ENCODE measurements around the gene SDK2.

SDK2 gene

DNA sequence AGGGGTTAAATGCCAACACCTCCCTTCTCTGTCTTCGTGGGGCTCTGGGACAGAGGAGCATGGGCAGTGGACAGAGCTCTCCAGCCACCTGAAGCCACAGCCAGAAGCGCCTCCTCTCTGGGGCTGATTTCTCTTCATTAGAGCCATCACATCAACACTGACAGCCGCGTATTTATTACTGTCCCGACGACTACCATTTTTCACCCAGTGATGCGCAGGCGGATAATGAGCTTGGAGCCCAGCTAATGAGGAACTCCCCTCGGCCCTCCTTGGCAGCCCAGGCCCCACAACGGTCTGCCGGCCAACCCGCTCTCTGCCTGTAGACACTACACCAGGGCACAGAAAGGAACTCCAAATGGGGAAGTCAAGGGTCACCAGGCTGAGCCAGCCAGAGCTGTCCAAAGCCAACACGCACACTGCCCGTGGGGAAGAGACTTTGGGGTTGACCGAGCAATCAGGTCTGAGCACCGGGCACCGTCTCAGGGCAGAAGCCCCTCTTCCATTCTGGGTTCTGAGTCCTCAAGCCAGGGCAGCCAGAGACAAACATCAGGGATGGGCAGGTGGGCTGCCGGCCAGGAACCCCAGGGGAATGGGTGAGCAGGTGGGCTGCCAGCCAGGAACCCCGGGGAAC, 13.2 kb downstream of the SDK2 start:
- DNase-seq: no peak

DNA sequence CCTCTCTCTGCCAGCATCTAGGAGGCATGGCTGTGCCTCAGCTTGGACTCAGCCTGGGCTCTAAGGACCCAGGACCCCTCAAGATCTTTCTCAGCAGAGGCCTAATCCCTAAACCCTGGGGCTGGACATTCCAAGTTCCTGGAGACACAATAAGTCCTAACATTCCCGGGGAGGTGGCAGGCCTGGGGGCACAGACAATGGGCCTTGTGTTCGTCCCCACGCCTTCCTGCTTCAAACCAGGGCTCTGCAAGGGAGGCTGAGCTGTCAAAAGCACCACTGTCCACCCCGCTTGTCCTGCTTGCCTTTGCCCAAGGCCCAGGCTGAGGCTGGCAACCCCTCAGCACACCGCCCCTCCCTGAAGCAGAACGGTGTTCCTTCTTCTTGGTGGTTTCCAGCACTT, 13.7 kb downstream of the SDK2 start:
- no peak for DNase-seq

DNA sequence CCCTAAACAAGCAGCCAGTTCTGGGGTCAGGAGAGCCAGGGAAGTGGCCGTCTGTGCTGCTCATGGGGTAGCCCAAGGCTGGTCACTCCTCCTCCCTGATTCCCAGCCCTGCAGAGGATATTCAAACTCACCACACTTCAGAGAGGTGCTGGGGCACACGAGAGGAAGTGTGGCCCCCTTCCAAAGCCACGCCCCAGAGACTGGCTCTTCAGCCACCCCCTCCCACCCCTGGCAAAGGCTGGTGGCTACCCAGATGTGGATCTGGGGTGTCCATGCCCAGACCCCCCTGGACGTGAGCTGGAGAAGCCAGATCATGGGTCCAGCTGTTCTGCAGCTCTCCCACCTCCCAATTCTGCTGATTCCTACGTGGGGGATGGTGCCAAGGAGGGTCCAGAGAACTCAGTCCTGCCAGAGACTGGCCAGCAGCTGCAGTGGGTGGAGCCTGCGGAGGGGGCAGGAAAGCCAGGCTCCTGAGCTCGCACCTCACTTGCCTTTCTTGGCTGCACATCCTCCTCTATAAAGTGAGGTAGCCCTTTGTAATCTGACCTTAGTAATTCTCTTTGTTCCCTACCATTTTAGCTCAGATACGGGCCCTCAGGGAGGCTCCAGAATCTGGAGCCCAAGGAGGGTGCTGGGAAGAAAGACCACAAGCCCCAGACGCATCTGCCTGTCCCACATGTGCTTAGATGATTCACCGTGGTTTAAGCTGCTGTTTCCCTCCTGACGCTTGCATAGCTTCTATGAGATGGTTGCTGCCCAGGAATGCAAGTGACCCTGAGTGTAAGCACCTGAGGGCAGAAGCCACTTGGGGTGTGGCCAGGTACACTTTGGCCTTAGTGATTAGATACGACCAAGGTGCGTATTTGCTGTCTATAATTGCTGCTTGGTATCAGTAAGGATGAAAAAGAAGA, 15.3 kb downstream of the SDK2 start:
- DNase-seq: no peak

DNA sequence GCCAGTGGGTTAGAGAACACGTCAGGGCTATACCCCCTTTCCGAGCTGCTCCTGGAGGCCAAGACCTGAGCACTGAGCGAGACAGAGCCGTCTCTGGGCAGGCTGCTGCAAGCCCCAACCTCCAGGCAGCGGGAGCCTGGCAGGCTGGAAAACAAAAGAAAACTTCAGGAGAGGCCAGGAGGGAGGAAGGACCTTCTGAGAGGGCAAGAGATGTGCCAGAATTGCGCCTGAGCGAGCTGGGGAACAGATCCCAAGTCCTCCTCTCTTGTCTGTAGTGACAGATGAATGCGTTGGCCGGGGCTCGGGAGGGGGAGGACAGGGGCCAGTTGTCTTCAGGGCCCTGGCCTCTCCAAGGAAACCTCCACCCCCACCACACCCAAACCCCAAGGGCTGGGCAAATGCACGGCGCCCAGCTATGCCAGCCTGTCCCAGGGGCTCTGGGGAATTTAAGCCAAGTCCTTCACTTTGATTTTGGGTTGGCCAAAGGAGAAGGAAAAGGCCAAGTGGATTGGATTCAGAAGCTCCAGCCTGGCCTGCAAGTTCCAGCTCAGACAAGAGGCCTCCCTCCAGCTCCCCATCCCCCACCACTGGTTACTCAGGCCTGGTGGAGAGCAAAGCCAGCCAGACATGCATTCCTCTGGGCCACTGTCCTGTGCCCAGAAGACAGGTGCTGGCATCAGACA, 18.1 kb downstream of the SDK2 start:
- DNase-seq: no peak

GRCh38 chr17:73625006-73625405, 19.2 kb downstream of the SDK2 start:
- no peak for DNase-seq

- DNase-seq: no peak
Observed at GRCh38 chr17:73624496-73624988, 19.7 kb downstream of the SDK2 start.

DNA sequence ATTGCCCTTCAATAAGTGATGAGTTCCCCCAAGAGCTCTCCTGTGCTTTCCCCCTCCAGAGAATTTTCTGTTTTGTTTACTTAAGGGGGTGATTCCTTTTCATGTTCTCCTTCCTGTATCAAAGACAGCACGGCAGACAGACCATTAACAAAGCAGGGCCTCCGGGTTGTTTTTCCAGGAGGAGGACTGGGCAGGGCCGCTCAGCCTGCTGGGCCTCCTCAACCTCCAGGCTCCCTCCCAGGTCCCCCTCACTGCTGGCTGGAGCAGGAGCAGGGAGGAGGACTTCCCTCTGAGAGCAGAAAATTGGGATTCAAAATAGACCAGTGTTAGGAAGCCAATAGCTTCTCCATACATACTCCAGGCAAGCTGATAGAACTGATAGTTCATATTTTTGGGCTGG, 20.4 kb downstream of the SDK2 start:
- no peak for DNase-seq

GRCh38 chr17:73623247-73623646, 21.0 kb downstream of the SDK2 start:
- DNase-seq: no peak

DNA sequence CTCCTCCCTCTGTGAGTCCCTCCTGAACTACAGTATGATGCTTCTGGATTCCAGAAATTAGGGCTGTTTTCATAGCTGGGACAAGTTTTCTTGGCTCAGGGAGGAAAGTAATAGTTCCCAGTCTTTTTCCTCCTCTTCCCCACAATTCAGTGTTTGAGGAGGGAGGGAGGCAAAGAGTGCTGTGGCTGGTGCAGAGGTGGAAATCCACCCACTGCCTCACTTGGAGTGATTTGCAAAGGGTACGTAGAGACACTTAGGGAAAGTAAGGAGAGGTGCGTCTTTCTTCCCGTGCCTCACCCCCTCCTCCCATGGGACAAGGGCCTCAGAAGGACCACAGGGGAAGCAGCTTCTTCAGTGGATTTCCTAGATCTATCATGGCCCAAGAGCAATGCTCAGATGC, 21.9 kb downstream of the SDK2 start:
- no peak for DNase-seq

GRCh38 chr17:73621685-73622084, 22.6 kb downstream of the SDK2 start:
- no peak for DNase-seq

DNA sequence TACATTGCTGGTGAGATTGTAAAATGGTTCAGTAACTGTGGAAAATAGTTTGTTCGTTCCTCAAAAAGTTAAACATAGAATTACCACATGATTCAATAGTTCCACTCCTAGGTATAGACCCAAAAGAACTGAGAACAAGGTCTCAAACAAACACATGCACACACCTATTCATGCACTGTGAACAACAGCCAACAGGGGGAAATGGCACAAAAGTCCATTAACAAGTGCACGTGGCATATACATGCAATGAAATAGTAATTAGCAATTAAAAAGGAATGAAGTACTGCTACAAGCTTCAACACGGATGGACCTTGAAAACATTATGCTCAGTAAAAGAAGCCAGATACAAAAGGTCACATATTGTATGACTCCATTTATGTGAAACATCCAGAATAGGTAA, 23.8 kb downstream of the SDK2 start:
- DNase-seq: no peak

DNA sequence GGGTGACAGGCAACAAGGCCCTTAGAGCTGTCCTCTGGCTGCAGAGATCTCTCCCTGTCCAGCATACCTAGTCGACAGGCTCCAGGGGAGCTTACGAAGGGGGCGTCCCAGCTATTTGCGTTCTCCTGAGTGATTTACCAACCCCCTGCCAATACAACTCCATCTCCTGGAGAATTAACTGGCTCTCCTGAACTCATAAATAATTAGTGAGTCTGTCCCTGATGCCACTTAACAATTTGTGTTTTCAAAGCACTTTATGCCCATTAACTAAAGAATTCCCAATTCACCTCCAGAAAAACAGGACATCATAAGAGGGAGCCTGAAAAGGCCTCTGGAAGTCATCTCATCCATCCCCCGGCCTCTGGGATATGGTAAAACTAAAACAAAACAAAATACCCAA, 26.7 kb downstream of the SDK2 start:
- no peak for DNase-seq

- DNase-seq: no peak
Observed at GRCh38 chr17:73616873-73617404, 27.3 kb downstream of the SDK2 start.

DNA sequence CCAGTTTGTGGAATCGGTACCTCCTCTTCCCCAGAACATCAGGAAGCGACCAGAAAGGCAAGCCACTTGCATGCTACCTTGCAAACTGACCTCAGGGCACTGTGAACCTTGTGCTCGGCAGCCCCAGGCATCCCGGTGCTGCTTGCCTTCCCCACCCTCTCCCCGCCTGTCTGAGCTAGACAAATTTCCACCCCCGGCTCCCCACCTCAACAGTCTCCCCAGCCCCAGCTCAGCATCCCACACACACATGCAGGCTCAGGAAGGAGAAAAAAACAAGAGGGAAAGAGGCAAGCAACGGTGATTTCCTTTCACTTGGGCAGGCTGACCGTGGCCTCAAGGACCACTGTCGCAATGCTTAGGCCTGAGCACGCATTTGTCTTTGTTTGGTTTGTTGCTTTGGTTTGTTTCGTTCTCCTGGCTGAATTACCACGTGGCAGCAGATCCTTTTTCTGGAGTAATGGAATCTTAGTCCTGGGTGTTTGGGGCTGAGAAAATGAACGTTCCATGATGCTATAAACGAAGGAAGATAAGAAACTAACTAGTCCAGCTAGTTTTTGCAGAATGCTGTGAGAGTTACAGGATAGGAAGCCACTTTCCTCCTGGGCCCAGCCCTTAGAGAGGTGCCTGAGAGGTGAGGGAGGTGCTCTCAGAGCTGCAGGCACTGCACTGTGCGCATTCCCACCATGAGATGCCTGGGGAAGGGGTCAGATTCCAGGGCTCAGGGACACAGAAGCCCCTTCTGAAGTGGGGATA, 27.9 kb downstream of the SDK2 start:
- DNase-seq: no peak

DNA sequence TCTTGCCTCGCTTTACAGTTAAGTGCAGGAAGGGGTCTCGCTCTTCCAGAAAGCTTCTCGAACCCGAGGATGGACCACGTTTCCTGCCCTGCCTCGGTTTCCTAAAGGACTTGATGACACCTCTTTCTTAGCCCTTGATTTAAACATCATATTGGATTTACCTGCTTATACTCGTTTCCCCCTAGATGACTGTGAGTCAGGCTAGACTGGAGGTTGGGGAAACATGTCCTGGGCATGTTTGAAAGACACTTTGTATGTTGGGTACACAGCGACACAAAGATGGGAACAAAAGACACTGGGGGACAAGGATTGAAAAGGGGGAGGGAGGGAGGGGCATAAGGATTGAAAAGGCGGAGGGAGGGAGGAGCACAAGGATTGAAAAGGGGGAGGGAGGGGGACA, 30.0 kb downstream of the SDK2 start:
- no peak for DNase-seq

DNA sequence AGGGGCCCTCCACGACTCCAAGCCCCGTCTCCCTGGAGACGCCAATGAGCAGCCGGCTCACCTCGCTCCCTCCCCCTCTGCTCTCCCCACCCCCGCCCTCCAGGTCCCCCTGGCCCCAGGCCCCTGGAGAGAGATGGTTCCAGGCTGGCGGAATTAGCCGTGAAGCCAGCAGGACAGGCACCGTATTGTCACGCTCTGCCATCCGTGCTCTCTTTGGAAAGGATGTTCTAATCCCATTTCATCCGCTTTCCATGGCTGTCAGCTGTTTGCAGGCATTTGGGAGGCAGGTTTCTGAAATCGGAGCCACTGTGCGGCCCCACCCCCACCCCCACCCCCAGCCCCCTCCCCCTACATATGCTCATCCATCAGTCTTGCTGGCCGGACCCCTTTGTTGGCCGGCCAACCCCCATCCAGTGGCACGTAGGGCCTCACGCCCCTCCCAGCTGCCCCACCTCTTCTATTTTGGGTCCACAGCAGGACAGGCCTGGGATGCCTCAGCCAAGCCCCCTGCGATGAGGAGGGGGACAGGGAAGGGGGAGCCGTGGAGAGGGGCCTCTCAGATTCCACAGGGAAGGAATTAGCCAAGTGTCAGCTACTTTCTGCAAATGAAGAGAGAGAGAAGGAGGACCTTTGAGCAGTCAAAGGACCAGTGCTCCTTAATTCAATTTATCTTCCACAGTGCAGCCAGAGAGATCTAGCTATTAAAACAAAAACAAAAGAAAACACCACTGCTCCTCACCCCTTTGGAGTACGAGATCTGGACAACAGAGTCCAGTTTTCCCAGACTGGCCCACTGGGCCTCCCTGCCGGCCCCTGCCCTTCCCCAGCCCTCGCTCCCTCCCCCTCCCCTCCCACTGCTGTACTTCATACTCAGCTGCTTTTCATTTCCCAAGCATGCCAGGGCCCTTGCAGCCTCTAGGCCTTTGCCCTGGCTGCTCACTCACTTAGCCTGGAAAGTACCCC, 30.7 kb downstream of the SDK2 start:
- no peak for DNase-seq

- no peak for DNase-seq
Observed at GRCh38 chr17:73612031-73612472, 32.2 kb downstream of the SDK2 start.

DNA sequence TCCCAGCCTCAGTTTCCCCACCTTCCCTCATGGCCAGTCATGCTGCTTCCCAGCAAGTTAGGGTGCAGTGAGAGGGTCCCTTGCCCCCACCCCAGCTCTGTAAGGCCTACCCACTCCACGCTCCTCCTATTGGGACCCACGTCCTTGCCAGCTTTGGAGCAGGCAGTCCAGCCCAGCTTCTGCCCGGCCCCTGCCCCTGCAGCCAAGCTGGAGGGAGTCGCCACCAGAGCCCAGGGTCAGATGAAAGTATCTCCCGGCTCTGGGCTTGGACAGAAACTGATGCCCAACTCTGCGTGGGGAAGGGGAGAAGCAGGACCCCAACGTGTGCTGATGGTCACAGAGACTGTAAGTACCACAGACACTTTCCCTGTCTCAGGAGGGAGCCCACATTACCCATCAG, 32.6 kb downstream of the SDK2 start:
- no peak for DNase-seq

DNA sequence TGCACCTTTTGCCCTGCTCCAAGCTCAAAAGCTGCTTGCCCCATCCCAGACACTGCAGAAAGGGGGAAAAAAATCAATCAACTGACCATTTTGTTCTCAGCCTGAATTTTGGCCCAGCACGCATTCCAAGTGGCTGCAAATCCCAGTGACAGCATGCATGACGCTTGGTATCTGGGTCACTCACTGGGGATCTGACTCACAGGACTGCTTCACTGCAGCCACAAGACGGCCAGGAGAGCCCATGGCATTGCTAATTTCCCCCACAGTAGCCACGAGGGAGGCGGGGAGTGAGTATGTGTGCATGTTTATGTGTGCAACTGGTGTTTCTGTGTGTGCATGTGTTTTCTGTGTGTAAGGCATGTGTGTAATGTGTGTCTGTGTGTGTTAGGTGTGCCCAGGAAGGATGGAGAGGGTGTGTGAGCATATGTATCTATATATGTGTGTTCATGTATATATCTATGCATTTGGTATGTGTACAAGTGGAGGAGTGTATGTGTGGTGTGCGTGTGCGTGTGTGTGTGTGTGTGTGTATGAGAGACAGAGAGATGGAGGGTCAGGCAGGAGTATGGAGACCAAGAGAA, 33.8 kb downstream of the SDK2 start:
- DNase-seq: no peak

- no peak for DNase-seq
Observed at GRCh38 chr17:73609758-73610157, 34.5 kb downstream of the SDK2 start.

DNA sequence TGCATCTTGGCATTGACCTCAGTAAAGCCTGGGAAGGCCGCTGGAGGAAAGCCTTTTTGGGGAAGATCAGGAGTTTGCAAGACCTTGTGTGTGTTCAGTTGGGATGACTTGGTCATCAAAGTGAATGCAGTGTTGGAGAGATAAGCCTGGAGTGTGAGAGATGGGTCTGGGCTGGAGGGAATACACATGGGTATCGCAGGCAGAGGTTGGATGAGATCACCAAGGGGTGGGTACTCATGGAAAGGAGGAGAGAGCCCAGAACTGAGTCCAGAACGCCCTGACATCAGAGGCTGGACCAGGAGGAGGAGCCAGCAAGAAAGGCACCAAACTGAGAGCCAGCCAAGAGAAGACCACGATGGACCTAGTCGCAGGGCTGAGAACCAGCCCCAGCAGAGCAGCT, 35.2 kb downstream of the SDK2 start:
- no peak for DNase-seq

Measured in activated CD4-positive, alpha-beta T cell treated with anti-CD3 and anti-CD28 coated beads for 4 hours (primary cell).